ENCODE data around the gene AGBL1. TPM values are rescaled to one million over a fixed set of nuclear protein-coding genes. Genes with fewer than 3 reads are reported as not detected.

The AGBL1 gene
- total RNA-seq, 1 donor = not detected

DNA sequence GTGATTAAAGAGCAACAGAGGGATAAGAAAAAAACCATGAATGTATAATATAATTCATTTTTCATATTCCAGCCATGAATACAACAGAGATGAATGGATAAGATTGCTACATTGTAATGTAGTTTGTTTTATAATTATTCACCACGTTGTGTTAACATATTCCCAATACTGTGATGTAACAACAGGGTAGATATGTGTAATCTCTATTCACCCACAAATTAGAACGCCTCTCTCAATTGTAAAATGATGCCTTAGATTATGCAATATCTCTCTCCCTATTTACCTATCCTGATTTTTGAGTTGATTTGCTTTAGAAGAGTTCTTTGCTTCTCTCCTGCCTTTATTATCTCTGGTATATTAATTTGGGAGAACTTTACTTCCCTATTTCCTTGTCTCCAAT, 193.6 kb downstream of the AGBL1 start:
- H3K4me3 ChIP-seq (ENCODE audit: low read depth, low read length) = no peak overlapping the region
- DNase-seq (ENCODE audit: low read depth) = no peak
- TF ChIP-seq, protein P1, sequence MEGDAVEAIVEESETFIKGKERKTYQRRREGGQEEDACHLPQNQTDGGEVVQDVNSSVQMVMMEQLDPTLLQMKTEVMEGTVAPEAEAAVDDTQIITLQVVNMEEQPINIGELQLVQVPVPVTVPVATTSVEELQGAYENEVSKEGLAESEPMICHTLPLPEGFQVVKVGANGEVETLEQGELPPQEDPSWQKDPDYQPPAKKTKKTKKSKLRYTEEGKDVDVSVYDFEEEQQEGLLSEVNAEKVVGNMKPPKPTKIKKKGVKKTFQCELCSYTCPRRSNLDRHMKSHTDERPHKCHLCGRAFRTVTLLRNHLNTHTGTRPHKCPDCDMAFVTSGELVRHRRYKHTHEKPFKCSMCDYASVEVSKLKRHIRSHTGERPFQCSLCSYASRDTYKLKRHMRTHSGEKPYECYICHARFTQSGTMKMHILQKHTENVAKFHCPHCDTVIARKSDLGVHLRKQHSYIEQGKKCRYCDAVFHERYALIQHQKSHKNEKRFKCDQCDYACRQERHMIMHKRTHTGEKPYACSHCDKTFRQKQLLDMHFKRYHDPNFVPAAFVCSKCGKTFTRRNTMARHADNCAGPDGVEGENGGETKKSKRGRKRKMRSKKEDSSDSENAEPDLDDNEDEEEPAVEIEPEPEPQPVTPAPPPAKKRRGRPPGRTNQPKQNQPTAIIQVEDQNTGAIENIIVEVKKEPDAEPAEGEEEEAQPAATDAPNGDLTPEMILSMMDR (IDR thresholded peaks at IDR 0.05; ENCODE audit: insufficient read depth, low read depth, low read length) = no peak

DNA sequence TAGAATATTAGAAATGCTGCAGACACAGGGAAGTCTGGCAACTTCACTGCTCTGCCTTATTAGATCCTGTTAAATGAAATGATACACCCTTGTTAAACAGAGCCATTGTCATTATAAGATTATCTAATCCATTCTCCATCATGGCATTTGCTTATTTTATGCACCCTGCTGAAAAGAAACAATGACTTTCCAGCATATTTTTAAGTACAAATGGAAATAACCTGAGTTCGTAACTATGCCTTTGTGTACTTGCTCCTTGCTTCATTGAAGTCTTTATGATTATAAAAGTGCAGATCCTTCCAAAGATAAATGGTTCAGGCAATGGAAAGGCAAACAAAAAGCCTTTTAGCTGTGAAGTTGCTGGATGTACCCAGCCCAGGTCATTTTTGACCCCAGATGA, 195.7 kb downstream of the AGBL1 start:
- H3K4me3 ChIP-seq (ENCODE audit: low read depth, low read length) = no peak overlapping the region
- TF ChIP-seq, protein P1 (IDR thresholded peaks at IDR 0.05; ENCODE audit: insufficient read depth, low read depth, low read length) = no peak
- no peak for DNase-seq (ENCODE audit: low read depth)

DNA sequence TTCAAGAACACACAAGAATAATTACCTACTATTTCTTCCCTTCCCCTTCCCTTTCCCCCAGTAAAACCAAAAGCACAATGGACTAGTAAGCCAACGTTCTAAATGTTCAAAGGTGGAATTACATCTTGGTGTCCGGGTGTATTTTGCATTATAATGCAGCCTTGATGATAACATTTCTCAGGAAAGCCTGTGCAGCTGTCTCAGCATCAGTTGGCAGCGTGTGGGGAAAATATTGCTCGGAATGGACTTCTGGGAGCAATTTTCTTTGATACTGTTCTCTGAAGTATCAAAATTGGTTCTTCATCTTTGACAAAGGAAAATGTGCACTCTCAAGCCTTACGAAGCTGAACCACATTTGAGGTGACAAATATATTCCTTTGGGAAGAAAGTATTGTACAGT, 198.9 kb downstream of the AGBL1 start:
- TF ChIP-seq, protein P1 (IDR thresholded peaks at IDR 0.05; ENCODE audit: insufficient read depth, low read depth, low read length) = no peak
- H3K4me3 ChIP-seq (ENCODE audit: low read depth, low read length) = no peak overlapping the region
- DNase-seq (ENCODE audit: low read depth) = no peak

DNA sequence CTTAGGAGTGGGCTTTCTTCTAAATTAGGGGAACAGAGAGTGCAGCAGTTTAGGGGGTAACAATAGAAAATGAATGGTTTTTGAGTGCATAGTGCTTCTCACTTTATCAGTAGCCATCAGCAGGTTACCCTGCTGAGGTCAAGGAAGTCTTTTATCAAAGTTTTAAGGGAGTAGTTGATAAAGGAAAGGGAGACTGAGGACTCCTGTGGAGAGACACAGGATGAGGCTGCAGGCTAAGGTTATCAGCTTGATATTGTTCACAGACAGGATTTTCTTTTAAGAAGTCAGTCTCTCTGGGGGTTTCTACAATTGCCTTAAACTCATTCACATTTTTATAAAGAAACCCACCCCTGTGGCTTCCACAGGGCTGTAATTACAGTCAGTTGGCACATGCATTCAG, 205.0 kb downstream of the AGBL1 start:
- no peak for DNase-seq (ENCODE audit: low read depth)
- TF ChIP-seq, protein P1 (IDR thresholded peaks at IDR 0.05; ENCODE audit: insufficient read depth, low read depth, low read length) = no peak
- no peak overlapping the region for H3K4me3 ChIP-seq (ENCODE audit: low read depth, low read length)

DNA sequence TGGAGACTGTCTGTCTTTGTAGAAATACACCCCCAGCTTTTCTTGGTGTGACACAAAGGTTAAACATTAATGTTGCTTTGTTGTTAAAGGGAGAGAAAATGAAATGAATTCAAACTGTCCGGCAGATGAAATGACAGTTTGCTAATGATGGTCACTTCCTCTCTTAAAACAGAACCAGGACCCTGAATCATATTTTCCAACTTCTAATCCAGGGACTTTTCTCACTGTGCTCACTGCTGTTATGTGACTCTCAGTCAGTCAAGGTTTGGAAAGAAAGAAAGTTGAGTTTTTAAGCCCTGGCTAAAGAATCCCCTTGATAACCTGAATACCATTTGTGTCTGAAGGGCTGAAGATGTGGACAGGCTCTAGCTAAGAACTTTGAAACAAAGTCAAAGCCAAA, 215.8 kb downstream of the AGBL1 start:
- TF ChIP-seq, protein P1 (IDR thresholded peaks at IDR 0.05; ENCODE audit: insufficient read depth, low read depth, low read length) = no peak
- no peak overlapping the region for H3K4me3 ChIP-seq (ENCODE audit: low read depth, low read length)
- no peak for DNase-seq (ENCODE audit: low read depth)

DNA sequence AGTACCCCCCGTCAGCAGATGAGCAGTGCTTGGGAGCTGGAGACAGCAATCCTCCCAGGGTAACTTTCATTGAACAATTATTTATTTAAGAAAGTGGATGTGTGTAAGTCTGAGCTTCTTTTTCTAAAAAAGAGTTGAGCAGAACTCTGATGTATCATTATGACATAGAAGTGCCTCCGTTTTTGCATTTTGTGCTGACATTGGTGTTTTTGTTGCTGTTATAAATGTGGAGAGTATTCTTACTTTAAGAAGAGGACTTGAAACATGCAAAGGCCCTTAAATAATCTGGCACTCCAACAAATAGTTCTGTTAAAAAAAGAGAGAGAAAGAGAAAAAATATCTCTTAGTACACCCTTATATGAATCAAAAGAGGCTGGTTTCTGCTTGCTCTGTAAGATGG, 217.1 kb downstream of the AGBL1 start:
- TF ChIP-seq, protein P1 (IDR thresholded peaks at IDR 0.05; ENCODE audit: insufficient read depth, low read depth, low read length) = no peak
- no peak for DNase-seq (ENCODE audit: low read depth)
- no peak overlapping the region for H3K4me3 ChIP-seq (ENCODE audit: low read depth, low read length)

DNA sequence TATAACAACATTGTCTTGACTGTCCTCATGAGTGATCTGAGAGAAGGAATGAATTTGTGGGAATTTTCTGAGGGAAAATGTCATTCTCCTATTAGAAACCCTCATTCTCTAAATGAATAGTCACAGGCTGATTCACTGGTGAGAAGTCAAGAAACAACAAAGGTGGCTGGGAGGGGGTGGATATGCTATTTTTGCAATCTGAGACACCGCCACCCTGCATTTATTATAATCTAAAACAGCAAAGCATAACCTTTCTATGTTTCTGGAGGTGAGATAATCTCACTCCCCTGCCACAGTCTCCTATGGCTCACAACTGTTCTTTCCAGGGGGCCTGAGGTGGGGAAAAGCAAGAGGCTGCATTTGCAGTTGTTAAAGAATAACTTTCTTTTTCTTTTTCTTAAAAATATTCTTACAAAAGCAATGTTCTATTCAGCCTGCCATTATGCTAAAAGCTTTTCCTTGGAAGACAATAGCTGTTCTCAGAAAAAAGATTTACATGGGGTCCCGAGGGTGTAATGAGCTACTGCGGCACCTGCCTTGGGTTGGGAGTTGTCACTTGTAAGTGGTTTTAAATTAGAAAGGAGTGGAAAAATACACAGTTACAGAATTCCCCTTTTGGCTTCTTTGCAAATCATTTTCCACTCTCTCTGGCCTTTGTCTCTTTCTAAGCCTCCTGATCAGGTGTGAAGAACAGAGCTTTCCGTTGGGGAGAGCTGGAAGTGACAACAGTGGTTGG, 220.9 kb downstream of the AGBL1 start:
- TF ChIP-seq, protein P1 (IDR thresholded peaks at IDR 0.05; ENCODE audit: insufficient read depth, low read depth, low read length) = no peak
- no peak for DNase-seq (ENCODE audit: low read depth)
- H3K4me3 ChIP-seq (ENCODE audit: low read depth, low read length) = no peak overlapping the region
